Measurements from ENCODE around the gene NRAS.

GRCh38 chr1:114676115-114676514 is 40.5 kb downstream of the NRAS start:
- no peak for TF ChIP-seq POLR2A (IDR thresholded peaks at IDR 0.05)
- TF ChIP-seq CTCF (IDR thresholded peaks at IDR 0.05), result no peak

Data from heart left ventricle (tissue), 13 donors.